Fibroblast of skin of left biceps (primary cell): Measurements from ENCODE around the gene MIS18A.
"Not testable (repeated sequence)": the region's sequence is repeated elsewhere in the genome, so short reads cannot be mapped to it uniquely, and the experiment has no call there.

Experiments
- DNase-seq, 2 experiments: peaks; one replicate each; pipeline ENCODE4 v3.0.0-alpha.2; 2013; ENCODE audit warnings: low read depth in 2 of 2

MIS18A gene

DNA sequence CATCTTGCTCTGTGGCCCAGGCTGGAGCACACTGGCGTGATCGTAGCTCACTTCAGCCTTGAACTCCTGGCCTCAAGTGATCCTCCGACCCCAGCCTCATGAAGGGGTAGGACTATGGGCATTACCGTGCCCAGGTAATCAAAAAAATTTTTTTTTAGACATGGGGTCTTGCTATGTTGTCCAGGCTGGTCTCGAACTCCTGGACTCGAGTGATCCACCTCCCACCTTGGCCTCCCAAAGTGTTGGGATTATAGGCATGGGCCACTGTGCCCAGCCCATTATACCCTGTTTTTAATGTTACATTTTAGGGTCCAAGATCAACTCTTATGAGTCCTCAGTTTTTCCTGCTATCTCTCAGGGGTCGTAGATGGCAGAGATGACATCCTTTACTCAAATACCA lies 26.1 kb upstream of the MIS18A start:
- DNase-seq, result no peak

- DNase-seq, result no peak
Observed at GRCh38 chr21:32303385-32303784, 24.5 kb upstream of the MIS18A start.

GRCh38 chr21:32302560-32302959 lies 23.7 kb upstream of the MIS18A start:
- no peak for DNase-seq

DNA sequence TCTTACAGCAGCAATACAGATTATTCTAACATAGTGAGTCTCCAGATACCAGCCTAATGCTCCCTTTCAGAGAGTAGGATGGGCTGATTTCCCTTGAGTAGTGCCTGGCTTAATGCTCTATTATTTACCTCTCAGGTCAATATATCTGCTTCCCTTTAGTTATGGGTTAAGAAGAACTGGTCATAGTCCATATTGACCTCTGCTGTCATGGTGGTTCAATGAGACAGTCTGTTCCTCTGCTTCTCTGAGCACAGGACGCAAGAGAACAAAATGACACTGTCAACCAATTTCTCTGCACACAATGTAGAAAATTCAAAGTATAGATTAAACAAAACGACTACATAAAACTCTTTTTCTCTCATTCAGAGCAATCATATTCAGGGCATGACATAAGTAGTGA lies 22.7 kb upstream of the MIS18A start:
- no peak for DNase-seq

- no peak for DNase-seq
Observed at GRCh38 chr21:32300117-32300681, 21.4 kb upstream of the MIS18A start.

DNA sequence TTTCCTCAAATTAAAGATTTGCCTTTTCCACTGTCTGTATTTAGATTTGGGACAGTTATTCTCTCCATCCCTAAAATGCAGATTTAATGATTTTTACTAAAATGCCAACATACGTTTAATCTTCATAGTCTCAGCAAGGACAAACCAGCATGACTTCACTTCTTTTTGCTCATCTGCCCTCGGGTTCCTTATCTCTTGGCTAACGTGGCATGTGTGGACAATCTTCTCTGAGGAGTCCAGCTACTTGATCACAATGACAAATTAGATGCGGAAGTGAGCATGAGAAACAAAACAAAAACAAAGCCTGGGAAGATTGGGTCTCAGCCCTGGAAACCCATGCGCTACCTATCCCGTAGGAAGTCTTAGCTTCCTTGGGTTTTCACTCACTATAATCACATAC lies 20.8 kb upstream of the MIS18A start:
- DNase-seq, result no peak

GRCh38 chr21:32298658-32299081 lies 19.8 kb upstream of the MIS18A start, which contains the start of gene MRAP:
Gene MRAP (plus strand): TSS chr21:32298855. CDS start chr21:32298972, 117 bp downstream.
- DNase-seq, result no peak

GRCh38 chr21:32298148-32298559 lies 19.3 kb upstream of the MIS18A start:
- no peak for DNase-seq

- no peak for DNase-seq
Observed at GRCh38 chr21:32297449-32297848, 18.6 kb upstream of the MIS18A start.

GRCh38 chr21:32285476-32285875 lies 6.6 kb upstream of the MIS18A start:
- no peak for DNase-seq

- DNase-seq, result no peak
Observed at GRCh38 chr21:32282992-32283391, 4.1 kb upstream of the MIS18A start.

DNA sequence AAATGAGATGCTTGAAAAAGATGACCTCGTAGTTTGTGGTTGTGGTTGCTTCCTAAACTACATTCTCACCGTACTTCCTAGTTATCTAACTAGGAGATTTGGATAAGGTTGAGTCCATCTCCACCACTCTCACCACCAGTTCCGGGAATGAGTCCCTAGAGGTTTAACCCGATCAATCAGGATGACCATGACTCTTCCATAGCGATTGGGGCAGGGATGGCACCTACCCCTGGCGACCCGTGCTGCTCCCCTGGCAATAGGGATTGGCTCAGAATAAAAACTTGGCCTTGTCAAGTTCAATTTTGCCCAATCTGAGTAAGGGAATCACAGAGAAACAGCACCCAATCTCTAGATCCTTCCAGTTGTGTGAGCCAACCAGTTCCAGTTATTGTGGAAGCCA lies 2.7 kb upstream of the MIS18A start:
- no peak for DNase-seq

DNA sequence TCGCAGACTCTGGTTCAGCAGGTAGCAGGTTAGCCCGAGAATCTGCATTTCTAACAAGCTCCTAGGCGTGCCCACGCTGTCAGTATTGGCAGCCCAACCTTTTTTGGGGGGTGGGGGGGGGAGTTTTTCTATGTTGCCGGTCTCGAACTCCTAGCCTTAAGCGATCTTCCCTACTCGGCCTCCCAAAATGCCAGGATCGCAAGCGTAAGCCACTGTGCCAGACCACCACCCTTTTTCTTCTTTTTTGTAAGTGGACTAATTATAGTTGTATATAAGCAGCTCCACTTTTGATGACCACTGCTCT lies 480 bp upstream of the MIS18A start:
- DNase-seq, result no peak

GRCh38 chr21:32278103-32278502 lies 746 bp downstream of the MIS18A start:
- DNase-seq, result no peak

GRCh38 chr21:32276671-32277070 lies 2.2 kb downstream of the MIS18A start:
- no peak for DNase-seq

GRCh38 chr21:32270748-32271147 lies 8.1 kb downstream of the MIS18A start:
- no peak for DNase-seq

GRCh38 chr21:32265321-32265720 lies 13.5 kb downstream of the MIS18A start:
- DNase-seq, result not testable (repeated sequence)

- DNase-seq, result no peak
Observed at GRCh38 chr21:32261929-32262328, 16.9 kb downstream of the MIS18A start.

DNA sequence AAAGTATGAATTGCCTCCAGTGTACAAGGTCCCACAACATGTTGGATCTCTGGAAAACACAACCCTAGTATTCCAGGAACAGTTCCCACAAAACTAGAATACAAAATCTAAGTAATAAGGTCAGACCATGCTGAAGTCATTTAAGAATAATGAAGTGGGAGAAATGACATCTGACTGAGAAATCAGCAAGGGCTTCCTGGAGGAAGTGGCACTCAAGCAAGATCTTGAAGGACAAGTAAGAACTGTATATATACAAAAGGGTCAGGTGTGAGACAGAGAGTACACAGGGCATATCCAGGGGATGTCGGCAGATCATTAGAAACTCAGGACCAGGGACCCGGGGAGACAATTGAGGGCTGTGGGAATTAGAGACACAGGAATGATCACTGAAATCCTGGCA lies 18.7 kb downstream of the MIS18A start:
- no peak for DNase-seq

GRCh38 chr21:32258786-32259048 lies 20.1 kb downstream of the MIS18A start:
- not testable (repeated sequence) for DNase-seq

GRCh38 chr21:32257962-32258785 lies 20.7 kb downstream of the MIS18A start:
- peak; percentile 53 for DNase-seq

GRCh38 chr21:32256873-32257620 lies 21.8 kb downstream of the MIS18A start:
- DNase-seq, result peak; percentile 67 to 69

- no peak for DNase-seq
Observed at GRCh38 chr21:32256251-32256650, 22.6 kb downstream of the MIS18A start.
